Activated T-cell treated with anti-CD3 and anti-CD28 coated beads, Interleukin-2, amount 50 U/mL, for 48 hours (primary cell): Measurements from ENCODE around the gene ZNF143.

Source experiments
- DNase-seq, 2 experiments: peaks; one replicate each; pipeline ENCODE4 v3.0.0-alpha.2; 2020

Gene ZNF143

GRCh38 chr11:9550191-9550628 lies 89.4 kb downstream of the ZNF143 start:
- no peak for DNase-seq

GRCh38 chr11:9561279-9561982 lies 100.6 kb downstream of the ZNF143 start:
- no peak for DNase-seq

- DNase-seq = no peak
Observed at GRCh38 chr11:9562716-9563115, 101.9 kb downstream of the ZNF143 start.

GRCh38 chr11:9563196-9563730 lies 102.5 kb downstream of the ZNF143 start:
- DNase-seq = no peak

GRCh38 chr11:9565822-9566560 lies 105.2 kb downstream of the ZNF143 start:
- peak; percentile 61 to 65 for DNase-seq

DNA sequence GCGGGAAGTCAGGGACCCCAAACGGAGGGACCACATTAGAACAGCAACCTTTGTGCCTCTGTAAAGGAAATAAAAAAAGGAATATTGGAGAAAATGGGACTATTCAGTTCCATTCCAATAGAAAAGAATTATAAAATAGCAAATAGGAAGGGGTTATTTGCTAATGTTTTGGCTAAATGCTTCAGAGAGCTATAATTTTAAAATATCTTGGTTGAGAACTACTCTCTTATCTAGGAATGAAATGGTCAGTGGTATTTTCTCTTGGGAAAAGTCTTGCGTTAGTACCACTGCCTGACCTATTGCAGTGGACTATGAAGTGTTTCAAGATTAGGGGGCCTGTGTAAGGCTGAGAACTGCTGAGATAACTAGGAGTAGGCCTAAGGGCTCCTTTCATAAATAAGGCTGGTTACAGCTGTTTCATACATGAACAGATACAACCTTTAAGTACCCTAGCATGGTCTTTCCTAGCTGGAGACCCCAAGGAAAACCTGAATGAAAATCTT lies 105.8 kb downstream of the ZNF143 start:
- DNase-seq = no peak

DNA sequence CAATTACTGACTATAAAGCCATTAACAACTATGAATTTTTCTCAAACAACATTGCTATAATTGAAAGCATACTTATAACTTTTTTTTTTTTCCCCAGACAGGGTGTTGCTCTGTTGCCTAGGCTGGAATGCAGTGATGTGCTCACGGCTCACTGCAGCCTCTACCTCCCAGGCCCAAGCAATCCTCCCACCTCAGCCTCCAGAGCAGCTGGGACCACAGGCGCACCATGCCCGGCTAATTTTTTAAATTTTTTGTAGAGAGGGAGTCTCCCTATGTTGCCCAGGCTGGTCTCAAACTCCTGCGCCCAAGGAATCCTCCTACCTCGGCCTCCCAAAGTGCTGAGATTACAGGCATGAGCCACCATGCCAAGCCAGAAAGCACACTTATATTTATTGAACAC lies 106.6 kb downstream of the ZNF143 start:
- no peak for DNase-seq

DNA sequence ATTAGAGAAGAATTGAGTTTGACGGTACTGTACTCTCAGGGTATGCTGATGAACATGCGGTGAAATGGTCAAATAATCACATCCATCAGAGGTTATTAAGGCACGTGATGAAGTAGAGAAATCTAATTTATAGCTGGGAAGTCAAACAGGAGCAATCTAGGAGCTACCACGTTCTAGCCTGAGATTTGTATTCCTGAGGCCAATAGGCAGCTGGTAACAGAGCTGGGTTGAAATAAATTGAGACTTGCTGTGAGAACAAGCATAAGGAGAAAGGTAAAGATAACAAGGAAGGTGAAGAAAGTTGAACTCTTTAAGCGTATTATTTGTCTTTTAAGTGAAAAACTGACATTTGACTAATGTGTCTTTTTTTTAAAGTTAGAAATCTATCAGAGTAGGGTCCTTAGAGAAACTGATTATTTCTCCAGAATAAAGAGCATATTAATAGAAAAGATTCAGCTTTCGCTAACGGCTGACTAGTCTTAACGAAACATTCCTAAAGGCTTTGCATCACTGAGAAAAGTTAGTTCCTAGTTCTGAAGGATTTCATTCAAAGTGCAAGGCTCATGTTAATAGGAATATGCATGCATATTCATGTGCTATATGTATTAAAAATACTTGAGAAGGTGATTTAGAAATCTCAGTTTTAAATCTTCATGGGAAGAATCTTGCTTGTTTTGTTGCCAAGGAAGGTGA lies 107.5 kb downstream of the ZNF143 start:
- no peak for DNase-seq

DNA sequence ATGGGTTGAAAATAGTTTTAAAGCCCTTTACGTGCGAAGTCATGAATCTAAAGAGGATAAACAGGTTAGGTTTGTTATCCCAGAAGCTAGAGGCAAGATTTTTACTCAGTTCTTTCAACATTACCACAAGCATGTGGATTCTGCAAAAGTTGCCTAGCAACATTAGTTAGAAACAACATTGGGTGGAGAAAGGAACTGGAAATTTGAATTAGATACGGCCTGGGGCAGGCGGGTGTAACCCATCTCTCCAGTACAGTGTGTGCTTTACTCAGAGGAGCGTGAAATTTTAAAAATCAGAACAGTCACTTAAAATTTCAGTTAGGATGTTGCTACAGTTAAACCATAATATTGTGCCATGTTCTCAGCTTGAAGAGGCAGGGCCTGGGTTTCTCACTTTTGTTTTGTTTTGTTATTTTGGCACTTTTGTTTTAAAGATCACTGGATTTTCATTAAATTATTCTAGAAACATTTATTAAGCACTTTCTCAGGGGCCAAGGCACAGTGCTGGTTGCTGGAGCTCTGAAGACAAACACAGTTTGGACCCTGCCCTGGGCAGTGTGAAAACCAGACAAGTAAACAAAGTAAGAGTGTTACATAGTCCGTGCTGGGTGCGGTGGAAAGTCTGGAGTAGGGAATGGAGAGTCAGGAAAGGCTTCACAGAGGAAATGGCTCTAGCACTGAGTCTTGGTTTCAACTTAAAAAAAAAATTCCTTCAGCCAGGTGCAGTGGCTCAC lies 108.2 kb downstream of the ZNF143 start:
- DNase-seq = no peak

DNA sequence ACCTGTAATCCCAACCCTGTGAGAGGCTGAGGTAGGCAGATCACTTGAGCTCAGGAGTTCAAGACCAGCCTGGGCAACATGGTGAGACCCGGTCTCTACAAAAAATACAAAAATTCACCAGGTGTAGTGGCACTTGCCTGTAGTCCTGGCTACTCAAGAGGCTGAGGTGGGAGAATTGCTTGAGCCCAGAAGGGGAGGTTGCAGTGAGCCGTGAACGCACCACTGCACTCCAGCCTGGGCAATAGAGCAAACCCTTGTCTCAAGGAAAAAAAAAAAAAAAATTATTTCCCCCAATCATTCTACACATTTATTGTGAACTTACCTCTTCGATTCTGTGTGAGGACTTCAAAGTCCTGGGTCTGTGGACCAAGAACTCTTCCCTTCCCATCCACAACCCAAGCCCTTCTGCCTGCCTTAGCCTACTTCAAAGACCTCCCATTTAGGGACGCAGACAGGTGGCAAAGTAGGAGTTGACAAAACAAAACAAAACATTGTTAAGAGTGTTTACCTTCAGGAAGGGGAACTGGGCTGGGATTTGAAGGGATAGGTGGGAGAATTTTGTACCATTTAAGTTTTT lies 108.9 kb downstream of the ZNF143 start:
- no peak for DNase-seq

- DNase-seq = no peak
Observed at GRCh38 chr11:9570313-9571025, 109.7 kb downstream of the ZNF143 start.

GRCh38 chr11:9571071-9571762 lies 110.4 kb downstream of the ZNF143 start:
- no peak for DNase-seq

- no peak for DNase-seq
Observed at GRCh38 chr11:9571763-9572115, 110.9 kb downstream of the ZNF143 start.

- peak; percentile 99 for DNase-seq
Observed at GRCh38 chr11:9573052-9573774, 112.4 kb downstream of the ZNF143 start, which contains the start of gene WEE1. Gene WEE1 (plus strand): TSS chr11:9573670. CDS start chr11:9573934, 264 bp downstream.

DNA sequence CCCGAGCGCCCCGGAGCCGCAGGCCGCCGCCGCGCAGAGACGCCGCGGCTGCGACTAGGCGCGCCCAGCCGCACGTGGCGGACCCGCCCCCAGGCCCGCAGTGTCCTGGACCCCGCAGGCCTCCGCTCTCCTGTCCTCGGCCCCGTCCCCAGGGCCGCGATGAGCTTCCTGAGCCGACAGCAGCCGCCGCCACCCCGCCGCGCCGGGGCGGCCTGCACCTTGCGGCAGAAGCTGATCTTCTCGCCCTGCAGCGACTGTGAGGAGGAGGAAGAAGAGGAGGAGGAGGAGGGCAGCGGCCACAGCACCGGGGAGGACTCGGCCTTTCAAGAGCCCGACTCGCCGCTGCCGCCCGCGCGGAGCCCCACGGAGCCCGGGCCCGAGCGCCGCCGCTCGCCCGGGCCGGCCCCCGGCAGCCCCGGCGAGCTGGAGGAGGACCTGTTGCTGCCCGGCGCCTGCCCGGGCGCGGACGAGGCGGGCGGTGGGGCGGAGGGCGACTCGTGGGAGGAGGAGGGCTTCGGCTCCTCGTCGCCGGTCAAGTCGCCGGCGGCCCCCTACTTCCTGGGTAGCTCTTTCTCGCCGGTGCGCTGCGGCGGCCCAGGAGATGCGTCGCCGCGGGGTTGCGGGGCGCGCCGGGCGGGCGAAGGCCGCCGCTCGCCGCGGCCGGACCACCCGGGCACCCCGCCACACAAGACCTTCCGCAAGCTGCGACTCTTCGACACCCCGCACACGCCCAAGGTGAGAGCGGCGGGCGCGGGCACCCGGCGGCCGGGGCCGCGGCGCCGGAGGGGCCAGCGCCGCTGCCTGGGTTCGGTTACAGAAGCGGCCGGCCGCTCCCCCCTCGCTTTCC lies 113.2 kb downstream of the ZNF143 start:
- no peak for DNase-seq

DNA sequence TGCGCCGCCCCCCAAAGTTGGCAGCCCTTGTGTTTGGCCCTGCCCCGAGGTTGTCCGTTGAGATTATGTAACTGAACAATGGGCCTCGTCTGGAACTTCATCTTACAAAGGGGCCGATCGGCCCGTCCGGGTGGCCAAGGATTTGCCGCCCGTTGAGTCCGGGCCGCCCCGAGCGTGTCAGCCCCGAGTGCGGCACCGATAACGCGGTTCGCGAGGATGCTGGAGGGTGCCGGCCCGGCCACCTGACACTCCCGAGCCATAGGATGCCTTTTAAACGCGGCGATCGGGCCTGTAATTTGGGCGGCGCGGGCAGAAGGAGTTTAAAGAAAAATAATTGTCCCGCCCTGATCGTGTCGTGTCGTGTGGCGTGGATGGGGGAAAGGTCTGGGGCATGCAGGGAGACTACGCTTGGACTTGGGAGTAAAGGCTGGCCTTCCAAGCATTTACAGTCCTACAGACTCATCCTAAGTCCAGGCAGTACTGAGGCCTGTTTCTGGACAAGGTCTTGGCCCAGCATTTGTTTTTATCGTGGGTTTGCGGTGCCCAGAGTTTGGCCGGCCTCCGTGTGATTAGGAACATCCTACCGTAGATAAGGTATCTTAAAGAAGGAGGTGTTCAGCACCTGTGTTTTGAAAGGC lies 113.9 kb downstream of the ZNF143 start:
- DNase-seq = peak; percentile 41 to 55

GRCh38 chr11:9575260-9576240 lies 114.7 kb downstream of the ZNF143 start:
- no peak for DNase-seq
